Fibroblast of lung (primary cell): ENCODE data around the gene MYL3. TPM values are rescaled to one million over a fixed set of nuclear protein-coding genes. Genes with fewer than 3 reads are reported as not detected.

Source experiments
- DNase-seq, 2 donors: peaks; one replicate each; pipeline versions ENCODE4 v3.0.0 to v3.0.0-alpha.2; 2010; ENCODE audit warnings: low read depth in 2 of 2
- H2AFZ ChIP-seq: 2 replicates; pipeline ENCODE4 v1.5.1; 2012; ENCODE audit warnings: low read length, control low read depth, inconsistent platforms
- H3K27ac ChIP-seq: 2 replicates; pipeline ENCODE4 v1.5.1; 2011; ENCODE audit warnings: low read length, control low read depth; ENCODE audit not compliant: insufficient read depth
- H3K27me3 ChIP-seq: 2 replicates; pipeline ENCODE4 v1.5.1; 2011; ENCODE audit warnings: mild to moderate bottlenecking, low read length; ENCODE audit not compliant: control insufficient read depth, insufficient read depth
- H3K36me3 ChIP-seq: 2 replicates; pipeline ENCODE4 v1.5.1; 2011; ENCODE audit warnings: low read length; ENCODE audit not compliant: control insufficient read depth, insufficient read depth
- H3K4me1 ChIP-seq: 2 replicates; pipeline ENCODE4 v1.5.1; 2011; ENCODE audit warnings: low read length; ENCODE audit not compliant: control insufficient read depth, insufficient read depth; ENCODE audit errors: extremely low read depth
- H3K4me2 ChIP-seq: 2 replicates; pipeline ENCODE4 v1.5.1; 2011; ENCODE audit warnings: low read length, control low read depth; ENCODE audit not compliant: insufficient read depth; ENCODE audit errors: extremely low read depth
- H3K4me3 ChIP-seq, 4 experiments: fragments of 200-600 bp in 1 of 4; sonication (generic) in 1 of 4; replicated peaks in 1 of 4; 2 replicates each; pipeline ENCODE4 v1.5.1; 2011 to 2016; ENCODE audit warnings: low read length in 4 of 4, low read depth in 3 of 4, mild to moderate bottlenecking in 3 of 4, control low read depth in 2 of 4, inconsistent platforms in 1 of 4, mixed read lengths in 1 of 4; ENCODE audit not compliant: insufficient read depth in 1 of 4; ENCODE audit errors: control extremely low read depth in 1 of 4
- H3K79me2 ChIP-seq: 2 replicates; pipeline ENCODE4 v1.5.1; 2012; ENCODE audit warnings: mild to moderate bottlenecking, low read length, inconsistent platforms; ENCODE audit not compliant: control insufficient read depth, insufficient read depth
- H3K9ac ChIP-seq: 2 replicates; pipeline ENCODE4 v1.5.1; 2011; ENCODE audit warnings: mild to moderate bottlenecking, low read length, control low read depth; ENCODE audit not compliant: insufficient read depth
- H3K9me3 ChIP-seq: 2 replicates; pipeline ENCODE4 v1.5.1; 2012; ENCODE audit warnings: low read depth, low read length; ENCODE audit not compliant: control insufficient read depth, insufficient read depth
- H4K20me1 ChIP-seq: 2 replicates; pipeline ENCODE4 v1.5.1; 2011; ENCODE audit warnings: low read length; ENCODE audit not compliant: control insufficient read depth, insufficient read depth; ENCODE audit errors: extremely low read depth
- CTCF ChIP-seq, 2 donors: IDR thresholded peaks in 1 of 2; conservative IDR thresholded peaks in 1 of 2; 1 replicate in 1 of 2; 2 replicates in 1 of 2; pipeline ENCODE4 v1.5.1; 2011 to 2012; ENCODE audit warnings: low read length in 2 of 2, control low read depth in 1 of 2, inconsistent platforms in 1 of 2, low read depth in 1 of 2, mild to moderate bottlenecking in 1 of 2
- EZH2 ChIP-seq: IDR thresholded peaks from 2 replicates; pipeline ENCODE4 v1.5.1; 2012; ENCODE audit warnings: low read length, control low read depth, mild to moderate bottlenecking; ENCODE audit errors: missing control alignments
- polyA plus RNA-seq, 2 donors: library from polyadenylated mRNA; depleted of rRNA in 1 of 2; stranded (reverse) in 1 of 2; unstranded in 1 of 2; fragments of >200 nt; gene quantifications; 2 replicates each; pipeline ENCODE4 v1.2.1, GENCODE V29; 2011 to 2012; ENCODE audit warnings: missing spikeins in 1 of 2
- total RNA-seq: library from RNA; depleted of rRNA; stranded (reverse); fragments of >200 nt; gene quantifications from 2 replicates; pipeline ENCODE4 v1.2.1, GENCODE V29; 2014

Gene MYL3
- total and polyA plus RNA-seq, 2 donors (not counting 1 experiment from before 2014, with no cell fraction given): 0.50 to 0.67 TPM

GRCh38 chr3:46873521-46873920 lies 10.3 kb upstream of the MYL3 start:
- H3K27ac ChIP-seq: no peak overlapping the region
- no peak overlapping the region for H2AFZ ChIP-seq
- no peaks in the 10 kb centered on the region for H3K9me3 ChIP-seq
- no peak overlapping the region for H3K4me3 ChIP-seq
- H4K20me1 ChIP-seq: no peaks in the 10 kb centered on the region
- H3K9ac ChIP-seq: no peak overlapping the region
- no peak for DNase-seq
- H3K4me1 ChIP-seq: no peaks in the 10 kb centered on the region
- no peaks in the 10 kb centered on the region for H3K36me3 ChIP-seq
- TF ChIP-seq CTCF (conservative IDR thresholded peaks at IDR 0.05 in 1 of 2, IDR thresholded peaks at IDR 0.05 in 1 of 2; ENCODE audit: low read depth in 1 of 2, low read length in 2 of 2) (no peak), EZH2 (no peak)
- peaks cover 43% of the 10 kb centered on the region for H3K27me3 ChIP-seq
- no peak overlapping the region for H3K4me2 ChIP-seq
- H3K79me2 ChIP-seq: no peaks in the 10 kb centered on the region

GRCh38 chr3:46871222-46871621 lies 8.0 kb upstream of the MYL3 start:
- H3K36me3 ChIP-seq: no peaks in the 10 kb centered on the region
- H2AFZ ChIP-seq: no peak overlapping the region
- no peak overlapping the region for H3K27ac ChIP-seq
- no peaks in the 10 kb centered on the region for H4K20me1 ChIP-seq
- H3K27me3 ChIP-seq: peaks cover 43% of the 10 kb centered on the region
- TF ChIP-seq CTCF (conservative IDR thresholded peaks at IDR 0.05 in 1 of 2, IDR thresholded peaks at IDR 0.05 in 1 of 2; ENCODE audit: low read depth in 1 of 2, low read length in 2 of 2) (no peak), EZH2 (no peak)
- H3K4me2 ChIP-seq: no peak overlapping the region
- H3K4me1 ChIP-seq: no peaks in the 10 kb centered on the region
- H3K4me3 ChIP-seq: no peak overlapping the region
- H3K9ac ChIP-seq: no peak overlapping the region
- no peaks in the 10 kb centered on the region for H3K9me3 ChIP-seq
- DNase-seq: peak in 1 of 2 donors; percentile 9
- H3K79me2 ChIP-seq: no peaks in the 10 kb centered on the region

- no peaks in the 10 kb centered on the region for H3K9me3 ChIP-seq
- TF ChIP-seq CTCF (conservative IDR thresholded peaks at IDR 0.05 in 1 of 2, IDR thresholded peaks at IDR 0.05 in 1 of 2; ENCODE audit: low read depth in 1 of 2, low read length in 2 of 2): no peak
- TF ChIP-seq EZH2: no peak
- H3K9ac ChIP-seq: no peak overlapping the region
- H3K4me2 ChIP-seq: no peak overlapping the region
- H2AFZ ChIP-seq: no peak overlapping the region
- H3K27me3 ChIP-seq: peaks cover 41% of the 10 kb centered on the region
- DNase-seq: no peak
- no peaks in the 10 kb centered on the region for H3K4me1 ChIP-seq
- no peak overlapping the region for H3K27ac ChIP-seq
- H3K79me2 ChIP-seq: no peaks in the 10 kb centered on the region
- H3K36me3 ChIP-seq: no peaks in the 10 kb centered on the region
- H3K4me3 ChIP-seq: no peak overlapping the region
- H4K20me1 ChIP-seq: no peaks in the 10 kb centered on the region
Measured at GRCh38 chr3:46870651-46871050, 7.4 kb upstream of the MYL3 start.
